Neural progenitor cell (in vitro differentiated cells): ENCODE results near the gene TPP1. TPM values are rescaled to one million over a fixed set of nuclear protein-coding genes. Genes with fewer than 3 reads are reported as not detected.

ENCODE experiments used
- DNase-seq: peaks from one replicate; pipeline ENCODE4 v3.0.0-alpha.2; 2016; ENCODE audit warnings: low spot score
- H2AFZ ChIP-seq: fragments of 200-600 bp; sonication (generic); replicated peaks from 2 replicates; pipeline ENCODE4 v1.6.1; 2016; ENCODE audit warnings: antibody characterized with exemption
- H3F3A ChIP-seq: fragments of 200-600 bp; sonication (generic); 2 replicates; pipeline ENCODE4 v1.6.1; 2016; ENCODE audit warnings: antibody characterized with exemption, low read depth
- H3K27ac ChIP-seq: fragments of 200-600 bp; sonication (generic); 2 replicates; pipeline ENCODE4 v1.5.1; 2016; ENCODE audit warnings: mild to moderate bottlenecking
- H3K27me3 ChIP-seq: fragments of 200-600 bp; sonication (generic); 2 replicates; pipeline ENCODE4 v1.6.1; 2016; ENCODE audit warnings: mild to moderate bottlenecking, moderate library complexity
- H3K36me3 ChIP-seq: fragments of 200-600 bp; sonication (generic); 2 replicates; pipeline ENCODE4 v1.5.1; 2016
- H3K4me1 ChIP-seq: fragments of 200-600 bp; sonication (generic); 2 replicates; pipeline ENCODE4 v1.6.1; 2016; ENCODE audit warnings: mixed run types
- H3K4me2 ChIP-seq: fragments of 200-600 bp; sonication (generic); 2 replicates; pipeline ENCODE4 v1.6.1; 2016
- H3K4me3 ChIP-seq: fragments of 200-600 bp; sonication (generic); 2 replicates; pipeline ENCODE4 v1.5.1; 2016
- H3K79me2 ChIP-seq: fragments of 200-600 bp; sonication (generic); 2 replicates; pipeline ENCODE4 v1.6.1; 2016; ENCODE audit warnings: low read depth
- H3K9ac ChIP-seq: fragments of 200-600 bp; sonication (generic); 2 replicates; pipeline ENCODE4 v1.6.1; 2016
- H3K9me3 ChIP-seq: fragments of 200-600 bp; sonication (generic); 2 replicates; pipeline ENCODE4 v1.5.1; 2016; ENCODE audit warnings: low read depth
- H4K20me1 ChIP-seq: fragments of 200-600 bp; sonication (generic); 2 replicates; pipeline ENCODE4 v1.6.1; 2016; ENCODE audit warnings: low read depth
- H3K27ac Mint-ChIP-seq: 3 replicates; pipeline ENCODE4 v1.8.0; 2021; ENCODE audit warnings: mixed read lengths
- H3K27me3 Mint-ChIP-seq: 2 replicates; pipeline ENCODE4 v1.8.0; 2022; ENCODE audit warnings: low read depth, mild to moderate bottlenecking, inconsistent platforms, moderate library complexity, mixed read lengths; ENCODE audit not compliant: insufficient read depth
- H3K36me3 Mint-ChIP-seq: 3 replicates; pipeline ENCODE4 v1.8.0; 2021; ENCODE audit warnings: mixed read lengths
- H3K4me1 Mint-ChIP-seq: 3 replicates; pipeline ENCODE4 v1.8.0; 2021; ENCODE audit warnings: mixed read lengths
- H3K4me3 Mint-ChIP-seq: 3 replicates; pipeline ENCODE4 v1.8.0; 2021; ENCODE audit warnings: mild to moderate bottlenecking, moderate library complexity, mixed read lengths
- H3K9me3 Mint-ChIP-seq: 3 replicates; pipeline ENCODE4 v1.8.0; 2020; ENCODE audit warnings: mixed read lengths
- EZH2 ChIP-seq: fragments of 200-600 bp; sonication (generic); IDR thresholded peaks from 2 replicates; pipeline ENCODE4 v1.6.1; 2017; ENCODE audit warnings: antibody characterized with exemption, mild to moderate bottlenecking, moderate library complexity
- EZH2phosphoT487 ChIP-seq: fragments of 200-600 bp; sonication (generic); IDR thresholded peaks from 2 replicates; pipeline ENCODE4 v1.6.1; 2017; ENCODE audit warnings: antibody characterized with exemption
- total RNA-seq: library from RNA; depleted of rRNA; stranded (reverse); fragments of >200 nt; gene quantifications from 2 replicates; pipeline ENCODE4 v1.2.3, GENCODE V29; 2015; ENCODE audit warnings: low replicate concordance
- TF ChIP-seq, protein P1 (sequence below): fragments of 200-600 bp; sonication (generic); IDR thresholded peaks from 2 replicates; pipeline ENCODE4 v1.5.1; 2017; ENCODE audit warnings: antibody characterized with exemption, mild to moderate bottlenecking

Gene TPP1
- total RNA-seq, 1 donor from 2014 or later: 9.9 TPM

- no peaks in the 10 kb centered on the region for H3K36me3 ChIP-seq
- H4K20me1 ChIP-seq: peaks cover 7% of the 10 kb centered on the region
- no peak overlapping the region for H3K9ac ChIP-seq
- Mint-ChIP-seq H3K9me3 (no peaks in the 10 kb centered on the region), H3K4me1 (peaks cover 12% of the 10 kb centered on the region), H3K27ac (no peak overlapping the region), H3K36me3 (peaks cover 28% of the 10 kb centered on the region), H3K4me3 (no peak overlapping the region), H3K27me3 (peaks cover 9% of the 10 kb centered on the region)
- H3K4me3 ChIP-seq: no peak overlapping the region
- no peak overlapping the region for H2AFZ ChIP-seq
- no peak overlapping the region for H3K27ac ChIP-seq
- peaks cover 28% of the 10 kb centered on the region for H3F3A ChIP-seq
- H3K79me2 ChIP-seq: peaks cover 19% of the 10 kb centered on the region
- TF ChIP-seq EZH2phosphoT487: no peak
- TF ChIP-seq, protein P1, sequence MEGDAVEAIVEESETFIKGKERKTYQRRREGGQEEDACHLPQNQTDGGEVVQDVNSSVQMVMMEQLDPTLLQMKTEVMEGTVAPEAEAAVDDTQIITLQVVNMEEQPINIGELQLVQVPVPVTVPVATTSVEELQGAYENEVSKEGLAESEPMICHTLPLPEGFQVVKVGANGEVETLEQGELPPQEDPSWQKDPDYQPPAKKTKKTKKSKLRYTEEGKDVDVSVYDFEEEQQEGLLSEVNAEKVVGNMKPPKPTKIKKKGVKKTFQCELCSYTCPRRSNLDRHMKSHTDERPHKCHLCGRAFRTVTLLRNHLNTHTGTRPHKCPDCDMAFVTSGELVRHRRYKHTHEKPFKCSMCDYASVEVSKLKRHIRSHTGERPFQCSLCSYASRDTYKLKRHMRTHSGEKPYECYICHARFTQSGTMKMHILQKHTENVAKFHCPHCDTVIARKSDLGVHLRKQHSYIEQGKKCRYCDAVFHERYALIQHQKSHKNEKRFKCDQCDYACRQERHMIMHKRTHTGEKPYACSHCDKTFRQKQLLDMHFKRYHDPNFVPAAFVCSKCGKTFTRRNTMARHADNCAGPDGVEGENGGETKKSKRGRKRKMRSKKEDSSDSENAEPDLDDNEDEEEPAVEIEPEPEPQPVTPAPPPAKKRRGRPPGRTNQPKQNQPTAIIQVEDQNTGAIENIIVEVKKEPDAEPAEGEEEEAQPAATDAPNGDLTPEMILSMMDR: no peak
- no peak for DNase-seq
- H3K27me3 ChIP-seq: no peaks in the 10 kb centered on the region
- peak overlapping the region; percentile 100 for H3K4me2 ChIP-seq
- no peaks in the 10 kb centered on the region for H3K9me3 ChIP-seq
- H3K4me1 ChIP-seq: peaks cover 6% of the 10 kb centered on the region
These were observed 5.7 kb downstream of the TPP1 start for GRCh38 chr11:6613496-6613895.

- peak within 1 kb of the TSS; percentile 81 for H3K9ac ChIP-seq
- peak within 1 kb of the TSS; percentile 88 for H3K4me3 Mint-ChIP-seq
- no peaks in the 10 kb centered on the region for H3K27me3 ChIP-seq
- H3K9me3 ChIP-seq: no peaks in the 10 kb centered on the region
- peak within 1 kb of the TSS; percentile 98 for H3K27ac ChIP-seq
- H3F3A ChIP-seq: peaks cover 32% of the 10 kb centered on the region
- peak; percentile 97 for DNase-seq
- H3K4me2 ChIP-seq: peak within 1 kb of the TSS; percentile 100
- no peak for TF ChIP-seq EZH2
- no peak for TF ChIP-seq EZH2phosphoT487
- TF ChIP-seq, protein P1: peak; percentile 67
- H4K20me1 ChIP-seq: peaks cover 7% of the 10 kb centered on the region
- H3K79me2 ChIP-seq: peaks cover 28% of the 10 kb centered on the region
- H3K36me3 Mint-ChIP-seq: peaks cover 32% of the 10 kb centered on the region
- peaks cover 9% of the 10 kb centered on the region for H3K27me3 Mint-ChIP-seq
- H2AFZ ChIP-seq: peak within 1 kb of the TSS; percentile 23
- no peaks in the 10 kb centered on the region for H3K9me3 Mint-ChIP-seq
- peaks cover 2% of the 10 kb centered on the region for H3K36me3 ChIP-seq
- H3K4me1 ChIP-seq: peaks cover 7% of the 10 kb centered on the region
- H3K4me3 ChIP-seq: peak within 1 kb of the TSS; percentile 85
- peaks cover 16% of the 10 kb centered on the region for H3K4me1 Mint-ChIP-seq
- H3K27ac Mint-ChIP-seq: peak within 1 kb of the TSS; percentile 95
These were observed 6.8 kb downstream of the TPP1 start, which contains the start of gene TAF10 for GRCh38 chr11:6612213-6613041. Gene TAF10 (minus strand): TSS chr11:6612216. CDS start chr11:6612189, 27 bp downstream.

- Histone ChIP-seq H3K4me1 (peaks cover 11% of the 10 kb centered on the region), H4K20me1 (peaks cover 7% of the 10 kb centered on the region), H3K27me3 (no peaks in the 10 kb centered on the region), H3K4me3 (peak overlapping the region; percentile 85), H3K79me2 (peaks cover 30% of the 10 kb centered on the region), H3K36me3 (peaks cover 4% of the 10 kb centered on the region), H3K4me2 (peak overlapping the region; percentile 77), H3K27ac (peak overlapping the region; percentile 3), H3K9me3 (no peaks in the 10 kb centered on the region), H2AFZ (no peak overlapping the region), H3K9ac (peak overlapping the region; percentile 70), H3F3A (peaks cover 36% of the 10 kb centered on the region)
- Mint-ChIP-seq H3K4me3 (peak overlapping the region; percentile 88), H3K27me3 (peaks cover 9% of the 10 kb centered on the region), H3K9me3 (no peaks in the 10 kb centered on the region), H3K27ac (no peak overlapping the region), H3K36me3 (peaks cover 34% of the 10 kb centered on the region), H3K4me1 (peaks cover 20% of the 10 kb centered on the region)
- no peak for DNase-seq
- TF ChIP-seq EZH2 (no peak), EZH2phosphoT487 (no peak)
- TF ChIP-seq, protein P1: no peak
These were observed 7.3 kb downstream of the TPP1 start for GRCh38 chr11:6611963-6612212.
